Pancreas (tissue), 10 donors: ENCODE measurements around the gene JCAD. TPM values are rescaled to one million over a fixed set of nuclear protein-coding genes. Genes with fewer than 3 reads are reported as not detected.

Source experiments
- ATAC-seq, 4 donors: fragments of 200-7000 bp; cut with Tn5 transposase; one replicate each; pipeline versions ENCODE4 v1.8.0 to v1.9.1; 2020; ENCODE audit warnings: mild to moderate bottlenecking in 4 of 4, moderate library complexity in 4 of 4
- DNase-seq, 6 donors: peaks; one replicate each; pipeline ENCODE4 v3.0.0-alpha.2; 2020
- FAIRE-seq: peaks from 2 replicates; lab custom pipeline; 2012; peaks lifted over from hg19 to GRCh38; lab: Jason Lieb, UNC
- H3K27ac ChIP-seq, 4 donors: fragments of 200-600 bp; sonication (generic); 1 replicate in 3 of 4; 2 replicates in 1 of 4; pipeline versions ENCODE4 v1.5.0 to v1.8.0; 2020
- H3K27me3 ChIP-seq, 4 donors: fragments of 200-600 bp; one replicate each; pipeline ENCODE4 v1.8.0; 2021
- H3K36me3 ChIP-seq, 3 donors: fragments of 200-600 bp; sonication (generic) in 1 of 3; one replicate each; pipeline versions ENCODE4 v1.5.0 to v1.8.0; 2020 to 2021
- H3K4me1 ChIP-seq, 3 donors: fragments of 200-600 bp; one replicate each; pipeline ENCODE4 v1.8.0; 2021
- H3K4me3 ChIP-seq, 4 donors: fragments of 200-600 bp; sonication (generic) in 2 of 4; one replicate each; pipeline versions ENCODE4 v1.5.0 to v1.8.0; 2020 to 2021
- H3K9me3 ChIP-seq, 4 donors: fragments of 200-600 bp; one replicate each; pipeline ENCODE4 v1.8.0; 2021
- CTCF ChIP-seq, 4 donors: fragments of 200-600 bp; sonication (generic) in 3 of 4; IDR thresholded peaks; one replicate each; pipeline versions ENCODE4 v1.5.0 to v1.8.0; 2021; ENCODE audit warnings: antibody characterized with exemption in 4 of 4
- WGBS, 2 donors: extraction: QIAGEN DNeasy Blood & Tissue Kit; methylation state at CpG; one replicate each; pipeline ENCODE4 v1.1.7; 2013; 5-methylcytosine and 5-hydroxymethylcytosine counted together
- intact Hi-C, 3 donors: fragments of 100-400 bp; cut with DNase I; formaldehyde crosslinking; loops; one replicate each; pipeline versions ENCODE4 v1.11.1 to v1.14.2; 2022
- polyA plus RNA-seq, 2 donors: library from polyadenylated mRNA; stranded (reverse); fragments of 200-250 nt; gene quantifications; one replicate each; pipeline ENCODE4 v1.2.3, GENCODE V29; 2013
- total RNA-seq, 6 donors: library from RNA; stranded (reverse); fragmentation: NEBNext Ultra II Directional in 4 of 6; extraction: Animal tissue kit (Norgen Biotek cat#: 25700) in 4 of 6; gene quantifications; one replicate each; pipeline versions ENCODE4 v1.2.1 to v1.2.4, GENCODE V29; 2021 to 2023
- donor health status: healthy with polysubstance abuse.
- donor health status: DM: no; HTN: no; CAD: no; lungs with moderate emphysema.
- donor health status: DM: no; HTN: no; CAD: no.
- donor health status: control.
- donor health status: control.
- donor health status: Bipolar disorder and iron deficiency.
- donor health status: DM: yes; HTN: yes; CAD: no.
- donor health status: DM: no; HTN: no; CAD: no.
- donor health status: DM: no; HTN: no; CAD: no.
- donor health status: DM: yes; HTN: yes; CAD: no.

JCAD gene
- total and polyA plus RNA-seq, 8 donors = 10.0 to 48.2 (median 23.0) TPM

DNA sequence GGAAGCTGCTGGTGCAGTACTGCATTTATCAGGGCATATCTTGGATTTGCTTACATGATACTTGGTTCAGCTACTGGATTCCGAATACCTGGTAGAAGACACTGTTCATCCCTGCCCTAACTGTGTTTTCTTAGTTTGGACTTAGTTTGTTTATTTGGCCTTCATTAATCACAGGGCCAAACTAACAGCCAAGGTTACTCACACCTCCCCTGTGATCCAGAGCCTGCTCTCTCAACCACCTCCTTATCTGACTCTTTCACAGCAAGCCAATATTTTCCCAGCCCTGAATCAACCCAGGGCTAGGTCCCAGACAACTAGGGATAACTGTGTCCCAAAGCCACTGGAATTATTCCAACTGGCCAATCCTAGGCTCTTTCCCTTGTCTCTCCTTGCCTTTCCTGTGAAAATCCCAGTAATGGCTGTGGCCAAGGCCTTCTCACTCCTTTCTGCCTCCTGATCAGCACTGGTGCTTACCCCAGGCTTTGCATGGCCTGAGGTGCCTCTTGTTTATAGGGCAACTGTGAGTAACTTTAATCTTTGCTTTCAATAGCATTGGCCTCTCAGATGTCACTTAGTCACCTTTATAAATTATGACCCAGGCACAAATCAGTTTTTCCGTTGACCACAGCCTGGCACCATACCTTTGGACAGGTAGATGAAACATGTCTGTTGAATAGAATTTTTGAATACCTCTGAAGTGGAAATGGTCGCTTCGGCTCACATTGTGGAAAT lies 9.3 kb upstream of the JCAD start:
- 47 to 59% methylated on average over 4 of the region's 4 CpGs for WGBS, 2 donors
- Histone ChIP-seq H3K9me3 (no peaks in the 10 kb centered on the region), H3K4me1 (peaks cover 0 to 5% (median 3%) of the 10 kb centered on the region in 3 donors), H3K4me3 (no peak overlapping the region), H3K27ac (peak overlapping the region in 2 of 4 donors; percentile 70 to 71), H3K27me3 (no peaks in the 10 kb centered on the region), H3K36me3 (no peaks in the 10 kb centered on the region)
- DNase-seq (peak in 3 of 6 donors; percentile 19 to 35 (median 28)), ATAC-seq (peak; percentile 70 to 88 (median 84)), FAIRE-seq (no peak)
- intact Hi-C loops = no loop called here
- no peak for TF ChIP-seq CTCF (IDR thresholded peaks at IDR 0.05)

- no peak for FAIRE-seq
- Histone ChIP-seq H3K4me3 (no peak overlapping the region), H3K27ac (no peak overlapping the region), H3K4me1 (peaks cover 0 to 7% (median 0%) of the 10 kb centered on the region in 3 donors), H3K27me3 (no peaks in the 10 kb centered on the region), H3K36me3 (no peaks in the 10 kb centered on the region), H3K9me3 (no peaks in the 10 kb centered on the region)
- no peak for ATAC-seq
- intact Hi-C loops = no loop called here
- DNase-seq = no peak
- WGBS, 2 donors = 70 to 79% methylated on average over 3 of the region's 3 CpGs
- TF ChIP-seq CTCF (IDR thresholded peaks at IDR 0.05) = no peak
Observed at GRCh38 chr10:30063099-30063498, 3.7 kb upstream of the JCAD start.

- no peaks in the 10 kb centered on the region for H3K9me3 ChIP-seq
- H3K4me3 ChIP-seq = no peak overlapping the region
- H3K36me3 ChIP-seq = no peaks in the 10 kb centered on the region
- DNase-seq (no peak), FAIRE-seq (no peak), ATAC-seq (no peak)
- H3K27ac ChIP-seq = no peak overlapping the region
- WGBS, 2 donors = 76 to 85% methylated on average over 8 of the region's 8 CpGs
- intact Hi-C loops = no loop called here
- H3K4me1 ChIP-seq = peaks cover 0 to 7% (median 0%) of the 10 kb centered on the region in 3 donors
- no peak for TF ChIP-seq CTCF (IDR thresholded peaks at IDR 0.05)
- H3K27me3 ChIP-seq = no peaks in the 10 kb centered on the region
Observed at GRCh38 chr10:30062582-30062981, 3.2 kb upstream of the JCAD start.

- FAIRE-seq (no peak), ATAC-seq (no peak), DNase-seq (no peak)
- Histone ChIP-seq H3K27me3 (no peaks in the 10 kb centered on the region), H3K27ac (no peak overlapping the region), H3K9me3 (no peaks in the 10 kb centered on the region), H3K36me3 (no peaks in the 10 kb centered on the region), H3K4me1 (peaks cover 0 to 7% (median 0%) of the 10 kb centered on the region in 3 donors), H3K4me3 (no peak overlapping the region)
- intact Hi-C loops = no loop called here
- TF ChIP-seq CTCF (IDR thresholded peaks at IDR 0.05) = no peak
- 71 to 73% methylated on average over 1 of the region's 1 CpG for WGBS, 2 donors
Observed at GRCh38 chr10:30062090-30062489, 2.7 kb upstream of the JCAD start.

GRCh38 chr10:30058570-30059132 lies 735 bp downstream of the JCAD start:
- Histone ChIP-seq H3K27ac (peak overlapping the region; percentile 36 to 78 (median 68)), H3K4me1 (peaks cover 0 to 7% (median 5%) of the 10 kb centered on the region in 3 donors), H3K36me3 (no peaks in the 10 kb centered on the region), H3K27me3 (no peaks in the 10 kb centered on the region), H3K9me3 (no peaks in the 10 kb centered on the region), H3K4me3 (peak overlapping the region; percentile 50 to 76 (median 63))
- WGBS, 2 donors = 15 to 16% methylated on average over 41 to 48 of the region's 48 CpGs
- TF ChIP-seq CTCF (IDR thresholded peaks at IDR 0.05) = no peak
- intact Hi-C loops = no loop called here
- ATAC-seq (peak in 3 of 4 donors; percentile 16 to 42 (median 33)), DNase-seq (peak in 3 of 6 donors; percentile 25 to 79 (median 65)), FAIRE-seq (no peak)
